ENCODE measurements around the gene WDR89. TPM values are rescaled to one million over a fixed set of nuclear protein-coding genes. Genes with fewer than 3 reads are reported as not detected.

The WDR89 gene, protein sequence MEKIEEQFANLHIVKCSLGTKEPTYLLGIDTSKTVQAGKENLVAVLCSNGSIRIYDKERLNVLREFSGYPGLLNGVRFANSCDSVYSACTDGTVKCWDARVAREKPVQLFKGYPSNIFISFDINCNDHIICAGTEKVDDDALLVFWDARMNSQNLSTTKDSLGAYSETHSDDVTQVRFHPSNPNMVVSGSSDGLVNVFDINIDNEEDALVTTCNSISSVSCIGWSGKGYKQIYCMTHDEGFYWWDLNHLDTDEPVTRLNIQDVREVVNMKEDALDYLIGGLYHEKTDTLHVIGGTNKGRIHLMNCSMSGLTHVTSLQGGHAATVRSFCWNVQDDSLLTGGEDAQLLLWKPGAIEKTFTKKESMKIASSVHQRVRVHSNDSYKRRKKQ
- 6.3 and 10.7 TPM in 2 replicates for total RNA-seq (2014; rRNA removed; shearing (Covaris generic))

DNA sequence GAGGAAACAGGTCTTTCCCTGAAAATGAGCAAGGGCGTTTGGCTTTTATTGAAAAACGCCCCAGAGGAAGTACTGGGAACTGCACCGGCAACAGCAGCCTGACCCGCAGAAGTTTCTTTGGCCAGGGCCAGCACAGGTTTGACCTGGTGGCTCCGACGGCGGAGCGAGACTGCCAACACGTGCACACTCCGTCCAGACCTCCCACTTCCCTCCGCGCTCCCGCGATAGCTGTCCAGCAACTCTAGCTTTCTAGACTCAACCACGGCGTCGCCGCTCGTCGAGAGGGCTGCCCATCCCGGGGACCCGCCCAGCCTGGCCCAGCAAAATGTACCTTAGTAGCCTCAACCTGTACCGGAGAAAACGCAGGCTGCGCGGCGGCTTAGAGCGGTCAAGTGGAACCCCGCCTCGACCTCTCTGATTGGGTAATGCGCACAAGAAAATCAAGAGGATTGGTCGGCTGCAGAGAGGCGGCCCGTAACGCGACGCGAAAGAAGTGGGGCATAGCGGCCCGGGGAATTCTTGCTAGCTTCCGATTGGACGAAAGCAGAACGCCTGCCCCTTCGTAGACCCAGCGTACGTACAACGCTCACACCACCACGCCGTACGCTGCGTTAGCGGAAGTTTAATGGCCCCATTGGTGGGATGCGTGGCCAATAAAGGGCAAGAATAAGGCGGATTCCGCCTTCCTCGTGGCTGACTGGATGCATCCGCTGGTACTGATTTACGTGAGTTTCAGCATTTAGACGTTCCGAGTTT lies at the start of gene WDR89:
Gene WDR89 (minus strand): TSS at position 399 of the 756 bp plus-strand sequence. CDS start 41,929 bp downstream, outside the sequence.
- Histone ChIP-seq H3K4me3 (peak within 1 kb of the TSS; percentile 53), H3K4me1 (replicated peaks) (0 out of 2 replicates have a peak, but pooled peaks cover 3% of the 10 kb centered on the region), H3K36me3 (no peaks in the 10 kb centered on the region), H3K9me3 (replicated peaks) (no peaks in the 10 kb centered on the region), H3K27ac (peak within 1 kb of the TSS; percentile 82), H3K27me3 (replicated peaks) (no peaks in the 10 kb centered on the region)
- peak; percentile 97 for DNase-seq (ENCODE audit: low read depth in 1 of 2, low spot score in 2 of 2)

DNA sequence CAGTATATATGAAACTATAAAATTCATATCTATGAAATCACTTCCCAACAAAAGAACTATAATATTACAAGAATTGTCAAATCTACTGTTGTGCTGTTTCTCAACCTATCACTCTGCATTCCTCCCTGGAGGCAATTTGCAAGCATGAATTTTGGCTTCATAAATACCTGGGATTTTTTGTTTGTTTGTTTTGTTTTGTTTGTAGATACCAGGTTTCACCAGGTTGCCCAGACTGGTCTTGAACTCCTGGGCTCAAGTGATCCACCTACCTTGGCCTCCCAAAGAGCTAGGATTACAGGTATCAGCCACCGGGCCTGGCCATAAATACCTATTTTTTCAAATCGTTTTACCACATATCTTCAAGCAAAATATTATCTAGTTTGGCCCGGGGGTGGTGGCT lies 47.5 kb upstream of the WDR89 start:
- H3K27ac ChIP-seq, result no peak overlapping the region

DNA sequence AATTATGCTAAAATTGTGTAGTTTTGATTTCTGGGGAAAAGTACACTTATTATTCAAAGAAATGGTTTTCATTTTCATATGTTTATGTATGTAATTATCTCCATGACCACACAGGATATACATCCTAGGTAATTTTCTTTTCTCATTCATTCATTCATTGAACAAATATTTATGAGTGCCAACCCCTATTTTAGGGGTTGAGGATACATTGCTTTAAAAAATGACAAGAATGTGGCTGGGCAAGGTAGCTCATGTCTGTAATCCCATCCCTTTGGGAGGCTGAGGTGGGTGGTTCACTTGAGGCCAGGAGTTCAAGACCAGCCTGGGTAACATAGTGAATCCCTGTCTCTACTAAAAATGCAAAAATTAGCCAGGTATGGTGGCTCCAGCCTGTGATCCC lies 45.3 kb upstream of the WDR89 start:
- Histone ChIP-seq H3K9me3 (replicated peaks) (no peaks in the 10 kb centered on the region), H3K4me1 (replicated peaks) (no peaks in the 10 kb centered on the region)

More for the DNA sequence above, 47.5 kb upstream of the WDR89 start:
- H3K9me3 ChIP-seq (replicated peaks), result no peaks in the 10 kb centered on the region
- H3K36me3 ChIP-seq, result no peaks in the 10 kb centered on the region
- H3K27me3 ChIP-seq (replicated peaks), result no peaks in the 10 kb centered on the region
- DNase-seq (ENCODE audit: low read depth in 1 of 2, low spot score in 2 of 2), result no peak
- no peak overlapping the region for H3K4me3 ChIP-seq
- H3K4me1 ChIP-seq (replicated peaks), result no peaks in the 10 kb centered on the region

GRCh38 chr14:63685401-63685800 lies 43.7 kb upstream of the WDR89 start:
- Histone ChIP-seq H3K27ac (no peak overlapping the region), H3K36me3 (no peaks in the 10 kb centered on the region), H3K4me3 (no peak overlapping the region), H3K27me3 (replicated peaks) (no peaks in the 10 kb centered on the region), H3K4me1 (replicated peaks) (no peaks in the 10 kb centered on the region), H3K9me3 (replicated peaks) (no peaks in the 10 kb centered on the region)
- DNase-seq (ENCODE audit: low read depth in 1 of 2, low spot score in 2 of 2), result no peak

More for the DNA sequence above, 45.3 kb upstream of the WDR89 start:
- Histone ChIP-seq H3K4me3 (no peak overlapping the region), H3K27me3 (replicated peaks) (no peaks in the 10 kb centered on the region), H3K36me3 (no peaks in the 10 kb centered on the region), H3K27ac (no peak overlapping the region)
- no peak for DNase-seq (ENCODE audit: low read depth in 1 of 2, low spot score in 2 of 2)

- H3K27me3 ChIP-seq (replicated peaks), result no peaks in the 10 kb centered on the region
- DNase-seq (ENCODE audit: low read depth in 1 of 2, low spot score in 2 of 2), result no peak
- H3K36me3 ChIP-seq, result no peaks in the 10 kb centered on the region
- no peak overlapping the region for H3K4me3 ChIP-seq
- no peaks in the 10 kb centered on the region for H3K9me3 ChIP-seq (replicated peaks)
- H3K27ac ChIP-seq, result no peak overlapping the region
- peaks cover 8% of the 10 kb centered on the region for H3K4me1 ChIP-seq (replicated peaks)
These were observed 41.3 kb upstream of the WDR89 start for GRCh38 chr14:63682727-63683593.

DNA sequence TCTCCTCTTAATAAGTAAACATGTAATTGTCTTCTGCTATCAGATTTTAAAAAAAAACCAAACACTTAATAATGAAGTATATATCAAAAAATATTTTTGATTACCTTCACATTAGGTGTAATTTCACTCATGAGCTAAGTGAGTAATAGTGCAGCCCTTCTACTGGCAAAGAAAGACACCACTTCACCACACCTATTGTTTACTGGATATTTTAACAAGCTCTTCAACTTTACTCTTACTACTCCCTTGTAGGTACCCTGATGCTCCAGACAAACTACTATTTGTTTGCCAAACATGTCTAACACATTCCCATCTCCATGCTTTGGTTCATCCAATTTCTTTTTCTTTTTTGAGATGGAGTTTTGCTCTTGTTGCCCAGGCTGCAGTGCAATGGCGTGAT lies 36.9 kb upstream of the WDR89 start:
- Histone ChIP-seq H3K27ac (no peak overlapping the region), H3K4me1 (replicated peaks) (peaks cover 19% of the 10 kb centered on the region)
- no peak for DNase-seq (ENCODE audit: low read depth in 1 of 2, low spot score in 2 of 2)

GRCh38 chr14:63677891-63678379 lies 36.3 kb upstream of the WDR89 start:
- Histone ChIP-seq H3K27me3 (replicated peaks) (no peaks in the 10 kb centered on the region), H3K9me3 (replicated peaks) (no peaks in the 10 kb centered on the region), H3K4me1 (replicated peaks) (peaks cover 19% of the 10 kb centered on the region), H3K36me3 (0 out of 2 replicates have a peak, but pooled peaks cover 4% of the 10 kb centered on the region), H3K27ac (no peak overlapping the region), H3K4me3 (no peak overlapping the region)
- DNase-seq (ENCODE audit: low read depth in 1 of 2, low spot score in 2 of 2), result peak in 1 of 2 experiments; percentile 60

More for the DNA sequence above, 36.9 kb upstream of the WDR89 start:
- Histone ChIP-seq H3K4me3 (no peak overlapping the region), H3K9me3 (replicated peaks) (no peaks in the 10 kb centered on the region), H3K27me3 (replicated peaks) (no peaks in the 10 kb centered on the region), H3K36me3 (0 out of 2 replicates have a peak, but pooled peaks cover 4% of the 10 kb centered on the region)

GRCh38 chr14:63676615-63677014 lies 34.9 kb upstream of the WDR89 start:
- H3K9me3 ChIP-seq (replicated peaks), result no peaks in the 10 kb centered on the region
- no peak overlapping the region for H3K4me3 ChIP-seq
- H3K4me1 ChIP-seq (replicated peaks), result peaks cover 19% of the 10 kb centered on the region
- DNase-seq (ENCODE audit: low read depth in 1 of 2, low spot score in 2 of 2), result no peak
- no peak overlapping the region for H3K27ac ChIP-seq
- 0 out of 2 replicates have a peak, but pooled peaks cover 4% of the 10 kb centered on the region for H3K36me3 ChIP-seq
- H3K27me3 ChIP-seq (replicated peaks), result no peaks in the 10 kb centered on the region

GRCh38 chr14:63673886-63674497 lies 32.3 kb upstream of the WDR89 start:
- no peak for DNase-seq (ENCODE audit: low read depth in 1 of 2, low spot score in 2 of 2)

GRCh38 chr14:63673255-63673654 lies 31.6 kb upstream of the WDR89 start:
- Histone ChIP-seq H3K27ac (no peak overlapping the region), H3K4me3 (no peak overlapping the region), H3K9me3 (replicated peaks) (no peaks in the 10 kb centered on the region), H3K36me3 (0 out of 2 replicates have a peak, but pooled peaks cover 4% of the 10 kb centered on the region), H3K27me3 (replicated peaks) (no peaks in the 10 kb centered on the region), H3K4me1 (replicated peaks) (peaks cover 14% of the 10 kb centered on the region)
- DNase-seq (ENCODE audit: low read depth in 1 of 2, low spot score in 2 of 2), result no peak

More at GRCh38 chr14:63673886-63674497, 32.3 kb upstream of the WDR89 start:
- Histone ChIP-seq H3K9me3 (replicated peaks) (no peaks in the 10 kb centered on the region), H3K27ac (no peak overlapping the region), H3K4me3 (no peak overlapping the region), H3K36me3 (0 out of 2 replicates have a peak, but pooled peaks cover 4% of the 10 kb centered on the region), H3K27me3 (replicated peaks) (no peaks in the 10 kb centered on the region), H3K4me1 (replicated peaks) (peaks cover 19% of the 10 kb centered on the region)

- Histone ChIP-seq H3K36me3 (0 out of 2 replicates have a peak, but pooled peaks cover 4% of the 10 kb centered on the region), H3K4me1 (replicated peaks) (peaks cover 8% of the 10 kb centered on the region), H3K27me3 (replicated peaks) (no peaks in the 10 kb centered on the region), H3K4me3 (no peak overlapping the region), H3K9me3 (replicated peaks) (no peaks in the 10 kb centered on the region), H3K27ac (no peak overlapping the region)
- DNase-seq (ENCODE audit: low read depth in 1 of 2, low spot score in 2 of 2), result no peak
These were observed 30.9 kb upstream of the WDR89 start for GRCh38 chr14:63672417-63673180.

DNA sequence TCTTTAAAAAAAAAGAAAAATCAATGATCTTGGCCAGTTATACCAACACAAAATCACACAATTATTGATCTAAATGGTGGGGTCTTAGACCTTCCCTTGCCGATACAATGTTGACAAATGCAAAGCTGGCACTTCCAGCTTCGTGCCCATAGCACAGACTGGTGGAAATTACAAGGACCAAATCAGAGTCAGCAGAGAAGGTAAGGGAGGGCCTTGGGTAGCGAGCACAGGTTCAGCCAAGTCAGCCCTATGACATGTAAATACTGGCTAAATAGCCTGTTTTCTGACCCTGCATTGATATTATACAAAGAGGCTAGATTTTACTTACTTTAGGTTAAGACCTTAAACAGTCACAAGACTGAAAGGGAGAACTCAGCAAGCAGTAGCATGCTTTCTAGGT lies 30.3 kb upstream of the WDR89 start:
- Histone ChIP-seq H3K4me3 (no peak overlapping the region), H3K36me3 (0 out of 2 replicates have a peak, but pooled peaks cover 2% of the 10 kb centered on the region), H3K4me1 (replicated peaks) (peaks cover 1% of the 10 kb centered on the region; the same call in 1 of the 2 replicates), H3K27me3 (replicated peaks) (no peaks in the 10 kb centered on the region), H3K9me3 (replicated peaks) (no peaks in the 10 kb centered on the region), H3K27ac (no peak overlapping the region)
- no peak for DNase-seq (ENCODE audit: low read depth in 1 of 2, low spot score in 2 of 2)

Data from SJSA1 (cell line).